Measurements from ENCODE around the gene STAT4.

The STAT4 gene

DNA sequence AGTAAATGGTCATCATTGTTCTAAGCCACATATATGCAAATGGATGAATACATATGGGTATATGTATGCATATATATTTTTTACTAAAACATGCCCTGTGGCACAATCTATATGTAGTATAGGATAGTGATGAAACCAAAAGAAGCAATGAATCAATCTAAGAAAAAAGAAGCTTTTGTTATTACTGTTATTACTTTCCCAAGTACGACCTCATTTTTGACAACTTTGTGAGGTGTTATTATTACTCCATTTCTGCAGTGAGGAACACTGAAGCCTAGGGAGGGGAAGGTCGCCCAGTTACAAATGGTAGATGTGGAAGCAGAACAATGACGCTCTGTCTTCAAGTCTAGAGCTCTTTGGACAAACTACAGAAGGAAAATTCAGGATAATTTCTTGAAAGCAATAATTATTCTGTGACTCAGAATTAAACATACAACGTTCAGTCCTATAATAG is 38.3 kb downstream of the STAT4 start:
- TF ChIP-seq, protein P1, sequence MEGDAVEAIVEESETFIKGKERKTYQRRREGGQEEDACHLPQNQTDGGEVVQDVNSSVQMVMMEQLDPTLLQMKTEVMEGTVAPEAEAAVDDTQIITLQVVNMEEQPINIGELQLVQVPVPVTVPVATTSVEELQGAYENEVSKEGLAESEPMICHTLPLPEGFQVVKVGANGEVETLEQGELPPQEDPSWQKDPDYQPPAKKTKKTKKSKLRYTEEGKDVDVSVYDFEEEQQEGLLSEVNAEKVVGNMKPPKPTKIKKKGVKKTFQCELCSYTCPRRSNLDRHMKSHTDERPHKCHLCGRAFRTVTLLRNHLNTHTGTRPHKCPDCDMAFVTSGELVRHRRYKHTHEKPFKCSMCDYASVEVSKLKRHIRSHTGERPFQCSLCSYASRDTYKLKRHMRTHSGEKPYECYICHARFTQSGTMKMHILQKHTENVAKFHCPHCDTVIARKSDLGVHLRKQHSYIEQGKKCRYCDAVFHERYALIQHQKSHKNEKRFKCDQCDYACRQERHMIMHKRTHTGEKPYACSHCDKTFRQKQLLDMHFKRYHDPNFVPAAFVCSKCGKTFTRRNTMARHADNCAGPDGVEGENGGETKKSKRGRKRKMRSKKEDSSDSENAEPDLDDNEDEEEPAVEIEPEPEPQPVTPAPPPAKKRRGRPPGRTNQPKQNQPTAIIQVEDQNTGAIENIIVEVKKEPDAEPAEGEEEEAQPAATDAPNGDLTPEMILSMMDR (IDR thresholded peaks at IDR 0.05; ENCODE audit: low read depth, low read length) = no peak
- in situ Hi-C loops (cut with HindIII; ENCODE audit: low sequenced_read_pairs) = no loop called here

DNA sequence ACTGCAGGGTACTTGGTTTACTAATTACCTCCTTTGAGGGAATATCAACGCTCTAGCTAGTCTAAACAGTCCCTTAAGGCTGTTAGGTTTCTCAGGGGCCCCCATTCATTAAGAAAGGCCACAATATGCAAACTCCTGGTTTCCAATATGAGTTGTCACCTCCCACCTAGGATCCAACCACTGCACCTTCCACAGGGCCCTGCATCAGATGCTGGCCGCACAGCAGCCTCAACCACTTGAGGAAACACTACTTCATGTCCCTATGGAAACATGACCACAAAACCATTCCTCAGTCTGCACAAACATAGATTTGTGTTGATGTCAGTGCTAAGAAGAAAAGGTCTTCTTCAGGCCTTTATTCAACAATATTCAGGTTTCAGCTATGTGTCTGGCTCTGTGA is 40.9 kb downstream of the STAT4 start:
- TF ChIP-seq, protein P1 (IDR thresholded peaks at IDR 0.05; ENCODE audit: low read depth, low read length) = no peak
- in situ Hi-C loops (cut with HindIII; ENCODE audit: low sequenced_read_pairs) = no loop called here
- DNase-seq (ENCODE audit: low read depth, low spot score) = peak; percentile 58
- no peak overlapping the region for H3K4me3 ChIP-seq (ENCODE audit: low read depth, low read length)

More for the DNA sequence above, 38.3 kb downstream of the STAT4 start:
- DNase-seq (ENCODE audit: low read depth, low spot score) = no peak
- H3K4me3 ChIP-seq (ENCODE audit: low read depth, low read length) = no peak overlapping the region

DNA sequence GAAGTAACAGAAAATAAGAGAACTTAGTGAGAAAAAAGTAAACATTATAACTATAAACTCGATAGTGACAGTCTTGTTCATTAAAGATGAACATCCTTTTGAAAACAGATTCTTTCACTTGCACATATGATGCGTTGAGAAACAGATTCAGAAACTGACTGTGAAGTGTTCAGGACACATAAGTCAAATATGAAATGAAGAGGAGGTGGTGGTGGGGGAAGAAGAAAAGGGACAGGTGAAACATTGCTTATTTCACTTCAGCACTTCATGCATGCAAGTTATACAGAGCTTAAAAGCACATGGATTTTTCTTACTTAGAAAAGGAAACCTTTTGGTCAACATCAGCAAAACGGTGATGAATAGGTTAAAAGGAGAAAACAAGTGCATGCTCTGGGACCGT is 42.5 kb downstream of the STAT4 start:
- TF ChIP-seq, protein P1 (IDR thresholded peaks at IDR 0.05; ENCODE audit: low read depth, low read length) = no peak
- in situ Hi-C loops (cut with HindIII; ENCODE audit: low sequenced_read_pairs) = no loop called here
- DNase-seq (ENCODE audit: low read depth, low spot score) = no peak
- no peak overlapping the region for H3K4me3 ChIP-seq (ENCODE audit: low read depth, low read length)

DNA sequence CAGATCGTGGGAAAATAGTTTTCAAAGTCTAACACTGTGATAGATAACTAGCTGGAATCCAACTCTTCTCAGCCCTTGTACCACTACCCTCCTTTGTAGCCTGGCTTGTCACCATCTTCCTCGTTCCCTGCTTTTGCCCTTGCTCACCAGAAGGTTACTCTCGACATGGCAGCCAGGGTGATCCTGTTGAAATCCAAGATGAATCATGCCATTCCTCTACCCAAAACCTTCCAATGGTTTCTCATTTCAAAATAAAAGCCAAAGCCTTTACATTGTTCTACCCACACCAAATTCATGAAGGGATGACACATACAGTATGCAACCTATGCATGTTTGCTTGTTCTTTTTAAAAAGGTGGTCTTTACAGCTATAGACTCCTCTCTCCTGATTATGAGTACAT is 45.7 kb downstream of the STAT4 start:
- in situ Hi-C loops (cut with HindIII; ENCODE audit: low sequenced_read_pairs) = no loop called here
- no peak for DNase-seq (ENCODE audit: low read depth, low spot score)
- TF ChIP-seq, protein P1 (IDR thresholded peaks at IDR 0.05; ENCODE audit: low read depth, low read length) = no peak
- H3K4me3 ChIP-seq (ENCODE audit: low read depth, low read length) = no peak overlapping the region

DNA sequence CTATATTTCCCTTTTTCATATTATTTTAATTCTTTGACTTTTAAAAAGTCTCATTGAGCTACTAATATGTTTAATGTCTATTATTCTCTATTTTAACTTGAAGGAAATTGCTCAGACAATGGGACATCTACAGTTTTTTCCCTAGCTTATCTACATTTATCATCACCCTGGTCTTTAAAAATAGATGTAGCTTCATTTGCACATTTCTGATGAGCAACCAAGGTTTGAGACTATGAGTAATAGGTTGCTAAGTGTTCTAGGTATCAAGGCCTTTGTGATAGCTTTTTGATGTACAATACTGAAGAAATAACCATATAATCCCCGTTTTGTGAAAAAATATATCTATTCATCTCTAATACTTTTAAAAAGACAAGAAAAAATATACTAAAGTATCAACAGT is 47.0 kb downstream of the STAT4 start:
- in situ Hi-C loops (cut with HindIII; ENCODE audit: low sequenced_read_pairs) = no loop called here
- TF ChIP-seq, protein P1 (IDR thresholded peaks at IDR 0.05; ENCODE audit: low read depth, low read length) = no peak
- no peak for DNase-seq (ENCODE audit: low read depth, low spot score)
- H3K4me3 ChIP-seq (ENCODE audit: low read depth, low read length) = no peak overlapping the region

DNA sequence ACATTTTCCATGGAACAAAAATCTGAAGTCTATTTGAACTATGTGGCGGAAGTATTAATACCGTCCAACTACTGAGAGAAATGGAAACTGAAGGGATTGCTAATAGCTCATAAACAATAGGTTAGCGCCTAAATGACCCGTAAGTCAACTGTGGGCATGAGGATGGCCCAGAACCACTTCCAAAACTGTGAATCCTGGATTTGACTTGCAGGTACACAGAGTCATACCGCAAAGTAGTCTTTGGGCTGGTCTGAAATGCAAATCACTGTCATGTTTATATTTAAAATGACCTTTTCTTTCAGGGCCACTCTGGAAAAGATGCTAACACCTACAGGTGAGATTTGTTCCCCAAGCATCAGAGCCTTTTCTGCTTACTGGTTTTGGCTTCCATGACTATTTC is 50.6 kb downstream of the STAT4 start:
- in situ Hi-C loops (cut with HindIII; ENCODE audit: low sequenced_read_pairs) = no loop called here
- DNase-seq (ENCODE audit: low read depth, low spot score) = no peak
- TF ChIP-seq, protein P1 (IDR thresholded peaks at IDR 0.05; ENCODE audit: low read depth, low read length) = no peak
- H3K4me3 ChIP-seq (ENCODE audit: low read depth, low read length) = no peak overlapping the region

DNA sequence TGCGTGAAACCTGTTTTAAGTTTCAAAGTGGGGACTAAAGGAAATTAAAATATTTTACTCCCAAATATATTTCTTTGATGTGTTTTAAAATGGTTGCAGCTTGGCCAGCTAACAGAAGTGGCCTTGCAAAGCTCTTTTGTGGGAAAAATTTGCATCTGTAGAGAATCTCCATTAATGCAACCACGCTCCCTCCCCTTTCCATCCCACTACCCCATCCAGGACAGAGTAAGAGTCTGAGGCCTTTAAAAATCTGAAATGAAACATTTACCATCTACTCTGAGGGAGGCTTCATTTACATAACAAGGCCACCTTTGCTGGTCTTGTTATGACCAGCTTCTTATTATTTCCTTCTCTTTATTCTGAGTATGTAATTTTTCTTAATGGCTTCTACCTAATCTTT is 63.5 kb downstream of the STAT4 start:
- DNase-seq (ENCODE audit: low read depth, low spot score) = no peak
- in situ Hi-C loops (cut with HindIII; ENCODE audit: low sequenced_read_pairs) = no loop called here
- TF ChIP-seq, protein P1 (IDR thresholded peaks at IDR 0.05; ENCODE audit: low read depth, low read length) = no peak
- no peak overlapping the region for H3K4me3 ChIP-seq (ENCODE audit: low read depth, low read length)

Data from astrocyte of the spinal cord (primary cell).